Fibroblast of lung (primary cell): ENCODE results near the gene CAPN3. TPM values are rescaled to one million over a fixed set of nuclear protein-coding genes. Genes with fewer than 3 reads are reported as not detected.

Source experiments
- DNase-seq, 2 donors: peaks; one replicate each; pipeline versions ENCODE4 v3.0.0 to v3.0.0-alpha.2; 2010; ENCODE audit warnings: low read depth in 2 of 2
- H2AFZ ChIP-seq: 2 replicates; pipeline ENCODE4 v1.5.1; 2012; ENCODE audit warnings: low read length, control low read depth, inconsistent platforms
- H3K27ac ChIP-seq: 2 replicates; pipeline ENCODE4 v1.5.1; 2011; ENCODE audit warnings: low read length, control low read depth; ENCODE audit not compliant: insufficient read depth
- H3K27me3 ChIP-seq: 2 replicates; pipeline ENCODE4 v1.5.1; 2011; ENCODE audit warnings: mild to moderate bottlenecking, low read length; ENCODE audit not compliant: control insufficient read depth, insufficient read depth
- H3K36me3 ChIP-seq: 2 replicates; pipeline ENCODE4 v1.5.1; 2011; ENCODE audit warnings: low read length; ENCODE audit not compliant: control insufficient read depth, insufficient read depth
- H3K4me1 ChIP-seq: 2 replicates; pipeline ENCODE4 v1.5.1; 2011; ENCODE audit warnings: low read length; ENCODE audit not compliant: control insufficient read depth, insufficient read depth; ENCODE audit errors: extremely low read depth
- H3K4me2 ChIP-seq: 2 replicates; pipeline ENCODE4 v1.5.1; 2011; ENCODE audit warnings: low read length, control low read depth; ENCODE audit not compliant: insufficient read depth; ENCODE audit errors: extremely low read depth
- H3K4me3 ChIP-seq, 4 experiments: fragments of 200-600 bp in 1 of 4; sonication (generic) in 1 of 4; replicated peaks in 1 of 4; 2 replicates each; pipeline ENCODE4 v1.5.1; 2011 to 2016; ENCODE audit warnings: low read length in 4 of 4, low read depth in 3 of 4, mild to moderate bottlenecking in 3 of 4, control low read depth in 2 of 4, inconsistent platforms in 1 of 4, mixed read lengths in 1 of 4; ENCODE audit not compliant: insufficient read depth in 1 of 4; ENCODE audit errors: control extremely low read depth in 1 of 4
- H3K79me2 ChIP-seq: 2 replicates; pipeline ENCODE4 v1.5.1; 2012; ENCODE audit warnings: mild to moderate bottlenecking, low read length, inconsistent platforms; ENCODE audit not compliant: control insufficient read depth, insufficient read depth
- H3K9ac ChIP-seq: 2 replicates; pipeline ENCODE4 v1.5.1; 2011; ENCODE audit warnings: mild to moderate bottlenecking, low read length, control low read depth; ENCODE audit not compliant: insufficient read depth
- H3K9me3 ChIP-seq: 2 replicates; pipeline ENCODE4 v1.5.1; 2012; ENCODE audit warnings: low read depth, low read length; ENCODE audit not compliant: control insufficient read depth, insufficient read depth
- H4K20me1 ChIP-seq: 2 replicates; pipeline ENCODE4 v1.5.1; 2011; ENCODE audit warnings: low read length; ENCODE audit not compliant: control insufficient read depth, insufficient read depth; ENCODE audit errors: extremely low read depth
- EZH2 ChIP-seq: IDR thresholded peaks from 2 replicates; pipeline ENCODE4 v1.5.1; 2012; ENCODE audit warnings: low read length, control low read depth, mild to moderate bottlenecking; ENCODE audit errors: missing control alignments
- polyA plus RNA-seq, 2 donors: library from polyadenylated mRNA; depleted of rRNA in 1 of 2; stranded (reverse) in 1 of 2; unstranded in 1 of 2; fragments of >200 nt; gene quantifications; 2 replicates each; pipeline ENCODE4 v1.2.1, GENCODE V29; 2011 to 2012; ENCODE audit warnings: missing spikeins in 1 of 2
- total RNA-seq: library from RNA; depleted of rRNA; stranded (reverse); fragments of >200 nt; gene quantifications from 2 replicates; pipeline ENCODE4 v1.2.1, GENCODE V29; 2014
- TF ChIP-seq, protein P1 (sequence below), 2 donors: IDR thresholded peaks in 1 of 2; conservative IDR thresholded peaks in 1 of 2; 1 replicate in 1 of 2; 2 replicates in 1 of 2; pipeline ENCODE4 v1.5.1; 2011 to 2012; ENCODE audit warnings: low read length in 2 of 2, control low read depth in 1 of 2, inconsistent platforms in 1 of 2, low read depth in 1 of 2, mild to moderate bottlenecking in 1 of 2

Gene CAPN3
- total and polyA plus RNA-seq, 2 donors (not counting 1 experiment from before 2014, with no cell fraction given): 1.3 to 3.6 TPM

DNA sequence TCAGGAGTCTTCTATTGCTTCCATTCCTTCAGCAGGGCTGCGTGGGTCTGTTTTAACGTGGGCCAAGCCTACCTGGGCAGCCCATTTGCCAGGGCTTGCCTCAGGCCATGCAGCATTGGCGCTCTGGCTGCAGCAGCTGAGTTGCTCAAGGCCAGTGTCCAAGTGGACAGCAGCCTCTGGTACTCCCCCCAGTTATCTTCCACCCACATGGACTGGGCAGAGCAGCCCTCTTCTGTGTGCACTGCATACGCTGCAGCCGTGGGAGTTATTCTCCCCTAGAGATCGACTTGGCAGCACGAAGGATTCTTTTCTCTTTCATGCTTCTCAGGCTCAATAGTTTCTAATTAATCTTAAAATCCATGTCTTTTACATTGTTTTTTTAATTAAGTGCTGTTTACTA lies 6.9 kb upstream of the CAPN3 start:
- Histone ChIP-seq H3K4me2 (no peak overlapping the region), H3K36me3 (peaks cover 5% of the 10 kb centered on the region), H3K79me2 (no peaks in the 10 kb centered on the region), H3K4me1 (no peaks in the 10 kb centered on the region), H3K9ac (no peak overlapping the region), H3K27me3 (no peaks in the 10 kb centered on the region), H4K20me1 (no peaks in the 10 kb centered on the region), H3K4me3 (no peak overlapping the region), H3K27ac (no peak overlapping the region), H3K9me3 (no peaks in the 10 kb centered on the region), H2AFZ (no peak overlapping the region)
- no peak for DNase-seq
- no peak for TF ChIP-seq EZH2
- TF ChIP-seq, protein P1, sequence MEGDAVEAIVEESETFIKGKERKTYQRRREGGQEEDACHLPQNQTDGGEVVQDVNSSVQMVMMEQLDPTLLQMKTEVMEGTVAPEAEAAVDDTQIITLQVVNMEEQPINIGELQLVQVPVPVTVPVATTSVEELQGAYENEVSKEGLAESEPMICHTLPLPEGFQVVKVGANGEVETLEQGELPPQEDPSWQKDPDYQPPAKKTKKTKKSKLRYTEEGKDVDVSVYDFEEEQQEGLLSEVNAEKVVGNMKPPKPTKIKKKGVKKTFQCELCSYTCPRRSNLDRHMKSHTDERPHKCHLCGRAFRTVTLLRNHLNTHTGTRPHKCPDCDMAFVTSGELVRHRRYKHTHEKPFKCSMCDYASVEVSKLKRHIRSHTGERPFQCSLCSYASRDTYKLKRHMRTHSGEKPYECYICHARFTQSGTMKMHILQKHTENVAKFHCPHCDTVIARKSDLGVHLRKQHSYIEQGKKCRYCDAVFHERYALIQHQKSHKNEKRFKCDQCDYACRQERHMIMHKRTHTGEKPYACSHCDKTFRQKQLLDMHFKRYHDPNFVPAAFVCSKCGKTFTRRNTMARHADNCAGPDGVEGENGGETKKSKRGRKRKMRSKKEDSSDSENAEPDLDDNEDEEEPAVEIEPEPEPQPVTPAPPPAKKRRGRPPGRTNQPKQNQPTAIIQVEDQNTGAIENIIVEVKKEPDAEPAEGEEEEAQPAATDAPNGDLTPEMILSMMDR (conservative IDR thresholded peaks at IDR 0.05 in 1 of 2, IDR thresholded peaks at IDR 0.05 in 1 of 2; ENCODE audit: low read depth in 1 of 2, low read length in 2 of 2): no peak

DNA sequence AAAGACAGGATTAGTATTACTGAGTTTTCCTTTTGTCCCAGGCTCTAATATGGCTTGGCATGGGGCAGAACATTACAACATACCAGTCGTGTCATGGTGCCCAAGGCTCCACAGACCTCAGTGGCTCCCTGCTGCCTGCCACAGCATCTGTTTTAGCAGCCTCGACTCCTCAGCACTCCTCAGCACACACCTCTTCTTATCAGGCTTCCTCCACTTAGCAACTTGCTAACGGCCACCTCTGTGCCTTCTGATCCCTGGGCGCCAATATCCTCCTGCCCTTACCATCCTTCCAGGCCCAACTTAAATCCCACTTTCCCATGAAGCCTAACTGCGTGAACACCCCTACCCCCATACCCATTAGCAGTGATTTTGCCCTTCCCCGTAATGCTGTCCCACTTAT lies 6.2 kb upstream of the CAPN3 start:
- Histone ChIP-seq H3K36me3 (peaks cover 5% of the 10 kb centered on the region), H3K4me1 (no peaks in the 10 kb centered on the region), H3K9me3 (no peaks in the 10 kb centered on the region), H3K4me2 (no peak overlapping the region), H2AFZ (no peak overlapping the region), H3K27ac (no peak overlapping the region), H3K79me2 (no peaks in the 10 kb centered on the region), H3K9ac (no peak overlapping the region), H4K20me1 (no peaks in the 10 kb centered on the region), H3K27me3 (no peaks in the 10 kb centered on the region), H3K4me3 (no peak overlapping the region)
- no peak for TF ChIP-seq EZH2
- TF ChIP-seq, protein P1 (conservative IDR thresholded peaks at IDR 0.05 in 1 of 2, IDR thresholded peaks at IDR 0.05 in 1 of 2; ENCODE audit: low read depth in 1 of 2, low read length in 2 of 2): no peak
- DNase-seq: no peak

DNA sequence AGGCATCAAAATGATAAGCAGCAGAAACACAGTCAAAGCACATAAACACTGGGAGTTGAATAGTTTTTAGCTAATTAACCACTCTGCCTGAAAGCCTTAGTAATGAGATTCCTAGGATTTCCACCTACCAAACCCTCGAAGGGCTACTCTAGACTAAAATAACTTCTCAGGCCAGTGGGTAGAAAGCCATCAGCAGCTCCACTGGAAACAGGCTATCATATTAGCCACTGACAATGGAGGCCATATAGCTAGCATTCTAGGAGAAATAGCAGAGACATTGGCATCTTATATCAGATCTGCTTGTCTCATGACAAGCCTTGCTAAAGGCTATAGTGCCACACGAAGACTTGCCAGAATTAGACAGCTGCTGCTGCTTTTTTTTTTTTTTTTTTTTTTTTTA lies 4.5 kb upstream of the CAPN3 start:
- Histone ChIP-seq H3K36me3 (peaks cover 5% of the 10 kb centered on the region), H3K9ac (no peak overlapping the region), H3K9me3 (no peaks in the 10 kb centered on the region), H2AFZ (no peak overlapping the region), H3K27me3 (no peaks in the 10 kb centered on the region), H3K4me1 (no peaks in the 10 kb centered on the region), H3K79me2 (no peaks in the 10 kb centered on the region), H3K27ac (no peak overlapping the region), H4K20me1 (no peaks in the 10 kb centered on the region), H3K4me3 (no peak overlapping the region), H3K4me2 (no peak overlapping the region)
- no peak for DNase-seq
- TF ChIP-seq EZH2: no peak
- TF ChIP-seq, protein P1 (conservative IDR thresholded peaks at IDR 0.05 in 1 of 2, IDR thresholded peaks at IDR 0.05 in 1 of 2; ENCODE audit: low read depth in 1 of 2, low read length in 2 of 2): no peak
